Neural cell (in vitro differentiated cells): ENCODE results near the gene HECW1. TPM values are rescaled to one million over a fixed set of nuclear protein-coding genes. Genes with fewer than 3 reads are reported as not detected.

Experiments
- H2AFZ ChIP-seq: fragments of 200-600, 300-800 bp; sonication (generic), shearing (Covaris generic); 2 replicates; pipeline ENCODE4 v1.6.0; 2014; ENCODE audit warnings: low read depth, mild to moderate bottlenecking, antibody characterized with exemption, low read length, moderate library complexity
- H3F3A ChIP-seq: fragments of 200-600 bp; shearing (Covaris generic); 2 replicates; pipeline ENCODE4 v1.6.1; 2016; ENCODE audit warnings: mild to moderate bottlenecking, moderate library complexity, mixed read lengths, antibody characterized with exemption, low read length; ENCODE audit not compliant: insufficient read depth, poor library complexity, severe bottlenecking
- H3K27ac ChIP-seq: fragments of 200-600, 300-800 bp; sonication (generic), shearing (Covaris generic); 2 replicates; pipeline ENCODE4 v1.5.1; 2014; ENCODE audit warnings: mild to moderate bottlenecking, low read length, moderate library complexity
- H3K27me3 ChIP-seq: fragments of 300-800, 200-600 bp; sonication (generic), shearing (Covaris generic); 2 replicates; pipeline ENCODE4 v1.6.0; 2014; ENCODE audit warnings: mild to moderate bottlenecking, low read depth, low read length, moderate library complexity; ENCODE audit not compliant: insufficient read depth
- H3K36me3 ChIP-seq: fragments of 300-800, 200-600 bp; sonication (generic), shearing (Covaris generic); 2 replicates; pipeline ENCODE4 v1.5.1; 2014; ENCODE audit warnings: mild to moderate bottlenecking, antibody characterized with exemption, low read length, moderate library complexity; ENCODE audit not compliant: insufficient read depth
- H3K4me2 ChIP-seq: fragments of 300-800, 200-600 bp; sonication (generic), shearing (Covaris generic); 2 replicates; pipeline ENCODE4 v1.6.0; 2014; ENCODE audit warnings: mild to moderate bottlenecking, low read length
- H3K4me3 ChIP-seq: fragments of 300-800, 200-600 bp; sonication (generic), shearing (Covaris generic); 2 replicates; pipeline ENCODE4 v1.5.1; 2014; ENCODE audit warnings: mild to moderate bottlenecking, low read length, moderate library complexity
- H3K79me2 ChIP-seq: fragments of 200-600 bp; shearing (Covaris generic); replicated peaks from 2 replicates; pipeline ENCODE4 v1.6.0; 2014; ENCODE audit warnings: mild to moderate bottlenecking, low read length, moderate library complexity; ENCODE audit not compliant: insufficient read depth
- H3K9ac ChIP-seq: fragments of 300-800, 200-600 bp; sonication (generic), shearing (Covaris generic); 2 replicates; pipeline ENCODE4 v1.6.1; 2016; ENCODE audit warnings: mild to moderate bottlenecking, low read length, mixed read lengths
- H3K9me2 ChIP-seq: fragments of 200-600 bp; shearing (Covaris generic); 2 replicates; pipeline ENCODE4 v1.6.1; 2016; ENCODE audit warnings: mild to moderate bottlenecking, low read length, mixed read lengths; ENCODE audit not compliant: insufficient read depth
- H3K9me3 ChIP-seq: fragments of 200-600, 300-800 bp; sonication (generic), shearing (Covaris generic); 2 replicates; pipeline ENCODE4 v1.6.1; 2016; ENCODE audit warnings: mild to moderate bottlenecking, mixed run types, low read length, moderate library complexity, mixed read lengths
- H4K20me1 ChIP-seq: fragments of 200-600 bp; shearing (Covaris generic); 2 replicates; pipeline ENCODE4 v1.6.1; 2016; ENCODE audit warnings: mild to moderate bottlenecking, mixed run types; ENCODE audit not compliant: insufficient read depth
- CTCF ChIP-seq: fragments of 450-650 bp; IDR thresholded peaks from 2 replicates; pipeline ENCODE4 v1.5.1; 2014; ENCODE audit warnings: antibody characterized with exemption, mild to moderate bottlenecking, moderate library complexity; ENCODE audit not compliant: poor library complexity, severe bottlenecking
- EP300 ChIP-seq: fragments of 450-650 bp; conservative IDR thresholded peaks from 2 replicates; pipeline ENCODE4 v1.6.1; 2014; ENCODE audit warnings: antibody characterized with exemption, mild to moderate bottlenecking, moderate library complexity; ENCODE audit not compliant: poor library complexity, severe bottlenecking
- EZH2 ChIP-seq: fragments of 200-600, 300-800 bp; shearing (Covaris generic), sonication (generic); IDR thresholded peaks from 2 replicates; pipeline ENCODE4 v1.6.1; 2014; ENCODE audit warnings: antibody characterized with exemption, low read length, borderline replicate concordance, mild to moderate bottlenecking; ENCODE audit not compliant: insufficient read depth, poor library complexity, severe bottlenecking
- MXI1 ChIP-seq: fragments of 450-650 bp; conservative IDR thresholded peaks from 2 replicates; pipeline ENCODE4 v1.6.1; 2014; ENCODE audit warnings: antibody characterized with exemption, mild to moderate bottlenecking; ENCODE audit not compliant: poor library complexity, severe bottlenecking
- POLR2AphosphoS5 ChIP-seq: IDR thresholded peaks from 2 replicates; pipeline ENCODE4 v1.6.1; 2012
- RAD21 ChIP-seq: fragments of 450-650 bp; conservative IDR thresholded peaks from 2 replicates; pipeline ENCODE4 v1.6.1; 2014; ENCODE audit warnings: antibody characterized with exemption, mild to moderate bottlenecking, moderate library complexity
- SMC3 ChIP-seq: fragments of 450-650 bp; conservative IDR thresholded peaks from 2 replicates; pipeline ENCODE4 v1.6.1; 2014; ENCODE audit warnings: antibody characterized with exemption, mild to moderate bottlenecking, moderate library complexity; ENCODE audit not compliant: poor library complexity
- TAF1 ChIP-seq: IDR thresholded peaks from 2 replicates; pipeline ENCODE4 v1.6.1; 2012; ENCODE audit warnings: low read depth
- polyA plus RNA-seq: library from polyadenylated mRNA; depleted of rRNA; stranded (reverse); fragments of >200 nt; gene quantifications from 2 replicates; pipeline ENCODE4 v1.2.3, GENCODE V29; 2014
- TF ChIP-seq, protein P1 (sequence below): IDR thresholded peaks from 2 replicates; pipeline ENCODE4 v1.6.1; 2012; ENCODE audit warnings: borderline replicate concordance

The HECW1 gene
- polyA plus RNA-seq, 1 donor from 2014 or later = 13.8 TPM

GRCh38 chr7:43179393-43179792 is 66.9 kb downstream of the HECW1 start:
- Histone ChIP-seq H3K4me2 (no peak overlapping the region), H3K9me3 (no peaks in the 10 kb centered on the region), H3K9ac (no peak overlapping the region), H3F3A (no peaks in the 10 kb centered on the region), H3K9me2 (no peaks in the 10 kb centered on the region), H3K36me3 (no peaks in the 10 kb centered on the region), H3K27ac (no peak overlapping the region), H3K27me3 (no peaks in the 10 kb centered on the region), H3K79me2 (no peaks in the 10 kb centered on the region), H4K20me1 (no peaks in the 10 kb centered on the region), H3K4me3 (no peak overlapping the region), H2AFZ (no peak overlapping the region)
- TF ChIP-seq CTCF (no peak), POLR2AphosphoS5 (no peak), TAF1 (no peak), EP300 (no peak), EZH2 (no peak), RAD21 (no peak), MXI1 (no peak), SMC3 (no peak)
- TF ChIP-seq, protein P1, sequence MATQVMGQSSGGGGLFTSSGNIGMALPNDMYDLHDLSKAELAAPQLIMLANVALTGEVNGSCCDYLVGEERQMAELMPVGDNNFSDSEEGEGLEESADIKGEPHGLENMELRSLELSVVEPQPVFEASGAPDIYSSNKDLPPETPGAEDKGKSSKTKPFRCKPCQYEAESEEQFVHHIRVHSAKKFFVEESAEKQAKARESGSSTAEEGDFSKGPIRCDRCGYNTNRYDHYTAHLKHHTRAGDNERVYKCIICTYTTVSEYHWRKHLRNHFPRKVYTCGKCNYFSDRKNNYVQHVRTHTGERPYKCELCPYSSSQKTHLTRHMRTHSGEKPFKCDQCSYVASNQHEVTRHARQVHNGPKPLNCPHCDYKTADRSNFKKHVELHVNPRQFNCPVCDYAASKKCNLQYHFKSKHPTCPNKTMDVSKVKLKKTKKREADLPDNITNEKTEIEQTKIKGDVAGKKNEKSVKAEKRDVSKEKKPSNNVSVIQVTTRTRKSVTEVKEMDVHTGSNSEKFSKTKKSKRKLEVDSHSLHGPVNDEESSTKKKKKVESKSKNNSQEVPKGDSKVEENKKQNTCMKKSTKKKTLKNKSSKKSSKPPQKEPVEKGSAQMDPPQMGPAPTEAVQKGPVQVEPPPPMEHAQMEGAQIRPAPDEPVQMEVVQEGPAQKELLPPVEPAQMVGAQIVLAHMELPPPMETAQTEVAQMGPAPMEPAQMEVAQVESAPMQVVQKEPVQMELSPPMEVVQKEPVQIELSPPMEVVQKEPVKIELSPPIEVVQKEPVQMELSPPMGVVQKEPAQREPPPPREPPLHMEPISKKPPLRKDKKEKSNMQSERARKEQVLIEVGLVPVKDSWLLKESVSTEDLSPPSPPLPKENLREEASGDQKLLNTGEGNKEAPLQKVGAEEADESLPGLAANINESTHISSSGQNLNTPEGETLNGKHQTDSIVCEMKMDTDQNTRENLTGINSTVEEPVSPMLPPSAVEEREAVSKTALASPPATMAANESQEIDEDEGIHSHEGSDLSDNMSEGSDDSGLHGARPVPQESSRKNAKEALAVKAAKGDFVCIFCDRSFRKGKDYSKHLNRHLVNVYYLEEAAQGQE = no peak

DNA sequence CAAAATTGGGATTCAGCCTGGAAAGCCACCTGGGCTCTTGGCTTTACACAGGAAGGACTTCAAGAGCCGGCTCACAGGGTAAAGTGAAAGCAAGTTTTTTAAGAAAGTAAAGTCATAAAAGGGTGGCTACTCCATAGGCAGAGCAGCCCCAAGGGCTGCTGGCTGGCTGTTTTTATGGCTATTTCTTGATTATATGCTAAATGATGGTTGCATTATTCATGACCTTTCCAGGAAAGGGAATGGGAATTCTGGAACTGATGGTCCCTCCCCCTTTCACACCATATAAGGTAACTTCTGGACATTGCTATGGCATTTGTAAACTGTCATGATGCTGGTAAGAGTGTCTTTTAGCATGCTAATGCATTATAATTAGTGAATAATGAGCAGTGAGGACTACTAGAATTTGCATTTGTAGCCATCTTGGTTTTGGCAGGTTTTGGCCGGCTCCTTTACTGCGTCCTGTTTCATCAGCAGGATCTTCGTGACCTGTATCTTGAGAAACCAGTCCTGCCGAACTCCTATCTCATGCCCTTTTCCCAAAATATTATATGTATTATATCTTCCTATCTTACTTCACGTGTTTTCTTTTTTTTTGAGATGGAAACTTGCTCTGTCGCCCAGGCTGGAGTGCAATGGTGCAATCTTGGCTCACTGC is 80.5 kb downstream of the HECW1 start:
- H3K9me2 ChIP-seq = no peaks in the 10 kb centered on the region
- H3K79me2 ChIP-seq = no peaks in the 10 kb centered on the region
- no peaks in the 10 kb centered on the region for H3F3A ChIP-seq

More for the DNA sequence above, 80.5 kb downstream of the HECW1 start:
- H3K9me3 ChIP-seq = no peaks in the 10 kb centered on the region
- no peak overlapping the region for H3K4me3 ChIP-seq
- no peaks in the 10 kb centered on the region for H4K20me1 ChIP-seq
- TF ChIP-seq EP300 = no peak
- TF ChIP-seq, protein P1 = no peak
- no peak for TF ChIP-seq SMC3
- TF ChIP-seq POLR2AphosphoS5 = no peak
- no peak for TF ChIP-seq EZH2
- no peak for TF ChIP-seq CTCF
- no peak for TF ChIP-seq RAD21
- no peak for TF ChIP-seq TAF1
- no peak for TF ChIP-seq MXI1
- no peaks in the 10 kb centered on the region for H3K27me3 ChIP-seq
- no peak overlapping the region for H3K27ac ChIP-seq
- no peak overlapping the region for H3K9ac ChIP-seq
- no peak overlapping the region for H3K4me2 ChIP-seq
- H2AFZ ChIP-seq = no peak overlapping the region
- no peaks in the 10 kb centered on the region for H3K36me3 ChIP-seq
